SK-N-SH treated with all-trans-retinoic acid at 6 μM for 48 hours (cell line): ENCODE data around the gene KLK4.

ENCODE experiments used
- ARNTL ChIP-seq: fragments of 450-650 bp; formaldehyde crosslinking; IDR thresholded peaks from 2 replicates; pipeline ENCODE4 v1.5.0; 2020; ENCODE audit warnings: low read depth, mild to moderate bottlenecking, moderate library complexity, borderline replicate concordance
- ZFP3 ChIP-seq: fragments of 250-450 bp; sonication (Bioruptor Pico); IDR thresholded peaks from 2 replicates; pipeline ENCODE4 v1.5.0; 2020; ENCODE audit warnings: mild to moderate bottlenecking, moderate library complexity

DNA sequence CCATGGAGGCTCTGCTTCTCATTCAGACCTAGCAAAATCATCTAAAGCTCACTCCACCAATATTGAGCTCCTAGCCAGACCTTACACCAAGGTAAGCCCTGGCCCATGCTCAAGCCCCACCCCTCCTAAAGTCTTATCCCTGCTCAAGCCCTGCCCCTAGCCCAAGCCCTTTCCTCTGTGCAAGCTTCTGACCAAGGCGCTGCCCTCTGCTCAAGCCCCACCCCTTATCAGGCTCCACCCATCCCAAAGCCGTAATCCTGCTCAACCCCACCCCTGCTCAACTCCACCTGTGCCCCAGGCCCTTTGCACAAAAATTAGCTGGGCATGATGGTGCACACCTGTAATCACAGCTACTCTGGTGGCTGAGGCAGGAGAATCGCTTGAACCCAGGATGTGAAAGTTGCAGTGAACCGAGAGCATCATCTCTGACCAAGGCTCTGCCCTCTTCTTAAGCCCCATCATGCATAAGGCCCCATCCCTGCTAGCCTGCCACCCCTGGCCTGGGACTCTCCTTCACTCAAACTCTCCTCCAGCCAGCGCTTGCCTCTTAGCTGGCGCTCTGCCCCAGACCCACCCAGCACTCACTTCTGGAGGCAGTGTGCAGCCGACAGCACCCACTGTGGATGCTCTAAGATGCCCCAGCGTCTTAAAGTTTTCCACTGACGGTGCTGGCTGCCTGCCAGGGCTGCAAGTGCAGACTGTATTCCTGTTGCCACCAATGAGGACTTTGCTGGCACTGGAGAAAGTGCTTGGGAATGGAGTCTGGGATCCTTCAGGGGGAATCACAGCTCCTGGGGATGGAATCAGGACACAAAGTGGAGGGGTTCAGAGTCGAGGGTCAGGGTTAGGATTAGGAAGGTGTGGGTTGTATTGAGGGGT, 16.5 kb downstream of the KLK4 start:
- TF ChIP-seq ZFP3 (CRISPR knock-in tag): no peak
- no peak for TF ChIP-seq ARNTL
